ENCODE data around the gene COQ10A.
A peak's percentile ranks its signal among the peaks of the same experiment; 100 is the strongest.
"Not testable (repeated sequence)": the region's sequence is repeated elsewhere in the genome, so short reads cannot be mapped to it uniquely, and the experiment has no call there.

Gene COQ10A

GRCh38 chr12:56280849-56281248 lies 14.1 kb downstream of the COQ10A start:
- DNase-seq (ENCODE audit: low spot score) = no peak

- DNase-seq (ENCODE audit: low spot score) = no peak
Observed at GRCh38 chr12:56282030-56282429, 15.3 kb downstream of the COQ10A start.

- no peak for DNase-seq (ENCODE audit: low spot score)
Observed at GRCh38 chr12:56282579-56282978, 15.8 kb downstream of the COQ10A start.

- DNase-seq (ENCODE audit: low spot score) = not testable (repeated sequence)
Observed at GRCh38 chr12:56284263-56284662, 17.5 kb downstream of the COQ10A start.

- no peak for DNase-seq (ENCODE audit: low spot score)
Observed at GRCh38 chr12:56286044-56286830, 19.5 kb downstream of the COQ10A start.

- no peak for DNase-seq (ENCODE audit: low spot score)
Observed at GRCh38 chr12:56288705-56289387, 22.1 kb downstream of the COQ10A start.

- no peak for DNase-seq (ENCODE audit: low spot score)
Observed at GRCh38 chr12:56293795-56294194, 27.1 kb downstream of the COQ10A start.

- DNase-seq (ENCODE audit: low spot score) = no peak
Observed at GRCh38 chr12:56296295-56296694, 29.6 kb downstream of the COQ10A start.

GRCh38 chr12:56297400-56297799 lies 30.7 kb downstream of the COQ10A start:
- no peak for DNase-seq (ENCODE audit: low spot score)

- no peak for DNase-seq (ENCODE audit: low spot score)
Observed at GRCh38 chr12:56298828-56299227, 32.1 kb downstream of the COQ10A start.

GRCh38 chr12:56299308-56299852 lies 32.6 kb downstream of the COQ10A start:
- DNase-seq (ENCODE audit: low spot score) = no peak

GRCh38 chr12:56299853-56300643 lies 33.3 kb downstream of the COQ10A start, which contains the start of gene CS:
TSS of gene CS (minus strand) at chr12:56300330. CDS start at chr12:56300201, 129 bp downstream.
- DNase-seq (ENCODE audit: low spot score) = peak; percentile 89

- DNase-seq (ENCODE audit: low spot score) = no peak
Observed at GRCh38 chr12:56300644-56301464, 34.1 kb downstream of the COQ10A start.

- DNase-seq (ENCODE audit: low spot score) = no peak
Observed at GRCh38 chr12:56304276-56304675, 37.5 kb downstream of the COQ10A start.

- DNase-seq (ENCODE audit: low spot score) = no peak
Observed at GRCh38 chr12:56304872-56305590, 38.3 kb downstream of the COQ10A start.

- no peak for DNase-seq (ENCODE audit: low spot score)
Observed at GRCh38 chr12:56307221-56307965, 40.7 kb downstream of the COQ10A start.

- no peak for DNase-seq (ENCODE audit: low spot score)
Observed at GRCh38 chr12:56308714-56309113, 42.0 kb downstream of the COQ10A start.

GRCh38 chr12:56311003-56311402 lies 44.3 kb downstream of the COQ10A start:
- DNase-seq (ENCODE audit: low spot score) = no peak

GRCh38 chr12:56315249-56315621 lies 48.5 kb downstream of the COQ10A start:
- no peak for DNase-seq (ENCODE audit: low spot score)

Measured in HuH-7.5 (cell line).